Measurements from ENCODE around the gene PALM3.

- TF ChIP-seq POLR2AphosphoS5 (IDR thresholded peaks at IDR 0.05; ENCODE audit: low read length), result no peak
- TF ChIP-seq REST (IDR thresholded peaks at IDR 0.05; ENCODE audit: low read depth, low read length), result no peak
- no peak for TF ChIP-seq TCF12 (IDR thresholded peaks at IDR 0.05; ENCODE audit: low read depth, low read length)
- TF ChIP-seq HDAC6 (IDR thresholded peaks at IDR 0.05; ENCODE audit: unreplicated experiment), result no peak
- TF ChIP-seq EED (IDR thresholded peaks at IDR 0.05; ENCODE audit: low read depth), result no peak
- no peak for TF ChIP-seq CTCF (IDR thresholded peaks at IDR 0.05 in 2 of 3, conservative IDR thresholded peaks at IDR 0.05 in 1 of 3; ENCODE audit: control insufficient read depth in 2 of 3, extremely low read depth in 1 of 3, insufficient read depth in 1 of 3, low read depth in 3 of 3, low read length in 3 of 3)
- TF ChIP-seq NRF1 (conservative IDR thresholded peaks at IDR 0.05; ENCODE audit: low read depth, low read length), result no peak
- no peak for TF ChIP-seq ZSCAN29 (IDR thresholded peaks at IDR 0.05)
- no peak for TF ChIP-seq ZNF217 (IDR thresholded peaks at IDR 0.05)
- TF ChIP-seq RAD21 (IDR thresholded peaks at IDR 0.05; ENCODE audit: insufficient read depth, low read depth, low read length), result no peak
- no peak for TF ChIP-seq TARDBP (IDR thresholded peaks at IDR 0.05; ENCODE audit: borderline replicate concordance)
- TF ChIP-seq TAF1 (IDR thresholded peaks at IDR 0.05; ENCODE audit: borderline replicate concordance, low read depth, low read length), result no peak
- no peak for TF ChIP-seq SP1 (IDR thresholded peaks at IDR 0.05; ENCODE audit: low read depth, low read length)
- TF ChIP-seq PBX3 (IDR thresholded peaks at IDR 0.05; ENCODE audit: insufficient replicate concordance, low read depth, low read length), result no peak
These were observed 33.0 kb upstream of the PALM3 start for GRCh38 chr19:14094854-14095253.

Measured in GM12878 (cell line).